GM12865 (cell line): ENCODE data around the gene ZNF526.
A peak's percentile ranks its signal among the peaks of the same experiment; 100 is the strongest.

Experiments
- DNase-seq: peaks from one replicate; pipeline ENCODE4 v3.0.0; 2010; ENCODE audit warnings: low read depth
- H3K4me3 ChIP-seq: 2 replicates; pipeline ENCODE4 v1.5.1; 2011; ENCODE audit warnings: mild to moderate bottlenecking, low read depth, low read length, control low read depth
- CTCF ChIP-seq: IDR thresholded peaks from 2 replicates; pipeline ENCODE4 v1.5.1; 2011; ENCODE audit warnings: low read length, control low read depth, low read depth, inconsistent platforms; ENCODE audit not compliant: insufficient read depth; ENCODE audit errors: missing control alignments

The ZNF526 gene

GRCh38 chr19:42224940-42225717 is 5.0 kb downstream of the ZNF526 start:
- DNase-seq, result no peak
- H3K4me3 ChIP-seq, result no peak overlapping the region
- TF ChIP-seq CTCF, result no peak

- no peak for DNase-seq
- TF ChIP-seq CTCF, result no peak
- H3K4me3 ChIP-seq, result no peak overlapping the region
Observed at GRCh38 chr19:42225718-42226292, 5.7 kb downstream of the ZNF526 start.

- TF ChIP-seq CTCF, result no peak
- H3K4me3 ChIP-seq, result no peak overlapping the region
- DNase-seq, result no peak
Observed at GRCh38 chr19:42226886-42227285, 6.8 kb downstream of the ZNF526 start.

- H3K4me3 ChIP-seq, result no peak overlapping the region
- no peak for DNase-seq
- TF ChIP-seq CTCF, result no peak
Observed at GRCh38 chr19:42228641-42229040, 8.5 kb downstream of the ZNF526 start.

GRCh38 chr19:42229301-42229854 is 9.3 kb downstream of the ZNF526 start:
- peak; percentile 1 for TF ChIP-seq CTCF
- no peak overlapping the region for H3K4me3 ChIP-seq
- no peak for DNase-seq

- DNase-seq, result no peak
- H3K4me3 ChIP-seq, result no peak overlapping the region
- no peak for TF ChIP-seq CTCF
Observed at GRCh38 chr19:42229855-42230351, 9.8 kb downstream of the ZNF526 start.
